ENCODE data around the gene KRTAP5-1. TPM values are rescaled to one million over a fixed set of nuclear protein-coding genes. Genes with fewer than 3 reads are reported as not detected.

Gene KRTAP5-1
- total RNA-seq, 4 donors from 2014 or later, result not detected

- ATAC-seq, result no peak
- no peaks in the 10 kb centered on the region for H3K27me3 ChIP-seq
- in situ Hi-C loops (cut with MboI; ENCODE audit: low sequenced_read_pairs in 4 of 4) (no loop called here), intact Hi-C loops (cut with DNase I; ENCODE audit: low total_unique reads) (loop anchor here (5.0 kb wide), 1 partner anchor 261 kb away; no protein-coding TSS in a partner anchor)
- H3K9me3 ChIP-seq, result no peaks in the 10 kb centered on the region
- DNase-seq, result no peak
- H3K4me3 ChIP-seq, result peak overlapping the region; percentile 59 to 83 (median 67)
- peaks cover 5 to 46% of the 10 kb centered on the region in 2 donors for H3K4me1 ChIP-seq
- TF ChIP-seq CTCF (IDR thresholded peaks at IDR 0.05 in 4 of 5, conservative IDR thresholded peaks at IDR 0.05 in 1 of 5) (no peak), POLR2A (IDR thresholded peaks at IDR 0.05) (no peak)
- peak overlapping the region; percentile 84 to 89 (median 87) for H3K27ac ChIP-seq
- no peaks in the 10 kb centered on the region for H3K36me3 ChIP-seq
Measured at GRCh38 chr11:1573077-1573902, 11.8 kb downstream of the KRTAP5-1 start.

GRCh38 chr11:1572197-1573076 lies 12.6 kb downstream of the KRTAP5-1 start, which contains the start of gene DUSP8:
DUSP8 (minus strand) TSS chr11:1572271; CDS start chr11:1565826, 6,445 bp downstream.
- H3K4me3 ChIP-seq, result peak within 1 kb of the TSS; percentile 59 to 83 (median 68)
- peaks cover 5 to 54% of the 10 kb centered on the region in 2 donors for H3K4me1 ChIP-seq
- in situ Hi-C loops (cut with MboI; ENCODE audit: low sequenced_read_pairs in 4 of 4) (no loop called here), intact Hi-C loops (cut with DNase I; ENCODE audit: low total_unique reads) (loop anchor here (1.0 to 5.0 kb wide), 2 partner anchors 13 to 260 kb away; no protein-coding TSS in a partner anchor)
- H3K27me3 ChIP-seq, result no peaks in the 10 kb centered on the region
- peak within 1 kb of the TSS; percentile 85 to 91 (median 88) for H3K27ac ChIP-seq
- peak; percentile 76 to 81 for ATAC-seq
- no peaks in the 10 kb centered on the region for H3K9me3 ChIP-seq
- TF ChIP-seq CTCF (IDR thresholded peaks at IDR 0.05 in 4 of 5, conservative IDR thresholded peaks at IDR 0.05 in 1 of 5) (no peak), POLR2A (IDR thresholded peaks at IDR 0.05) (peak; percentile 78 to 86)
- peak; percentile 86 to 89 for DNase-seq
- H3K36me3 ChIP-seq, result no peaks in the 10 kb centered on the region

- H3K36me3 ChIP-seq, result no peaks in the 10 kb centered on the region
- peaks cover 5 to 61% of the 10 kb centered on the region in 2 donors for H3K4me1 ChIP-seq
- peak overlapping the region; percentile 74 to 91 (median 84) for H3K27ac ChIP-seq
- no peaks in the 10 kb centered on the region for H3K9me3 ChIP-seq
- TF ChIP-seq CTCF (IDR thresholded peaks at IDR 0.05 in 4 of 5, conservative IDR thresholded peaks at IDR 0.05 in 1 of 5), result no peak
- no peak for TF ChIP-seq POLR2A (IDR thresholded peaks at IDR 0.05)
- no peaks in the 10 kb centered on the region for H3K27me3 ChIP-seq
- no peak for DNase-seq
- in situ Hi-C loops (cut with MboI; ENCODE audit: low sequenced_read_pairs in 4 of 4), result no loop called here
- peak overlapping the region; percentile 54 to 79 (median 62) for H3K4me3 ChIP-seq
- intact Hi-C loops (cut with DNase I; ENCODE audit: low total_unique reads), result loop anchor here (1.0 to 5.0 kb wide), 2 partner anchors 12 to 259 kb away; no protein-coding TSS in a partner anchor
- peak; percentile 13 to 28 for ATAC-seq
Measured at GRCh38 chr11:1571760-1572196, 13.3 kb downstream of the KRTAP5-1 start.

- no peaks in the 10 kb centered on the region for H3K36me3 ChIP-seq
- no peaks in the 10 kb centered on the region for H3K27me3 ChIP-seq
- intact Hi-C loops (cut with DNase I; ENCODE audit: low total_unique reads), result loop anchor here (5.0 kb wide), 1 partner anchor 259 kb away; no protein-coding TSS in a partner anchor
- in situ Hi-C loops (cut with MboI; ENCODE audit: low sequenced_read_pairs in 4 of 4), result no loop called here
- no peaks in the 10 kb centered on the region for H3K9me3 ChIP-seq
- ATAC-seq (no peak), DNase-seq (no peak)
- H3K4me3 ChIP-seq, result peak overlapping the region; percentile 54 to 79 (median 62)
- H3K4me1 ChIP-seq, result peaks cover 5 to 67% of the 10 kb centered on the region in 2 donors
- peak overlapping the region; percentile 74 to 91 (median 84) for H3K27ac ChIP-seq
- no peak for TF ChIP-seq POLR2A (IDR thresholded peaks at IDR 0.05)
- TF ChIP-seq CTCF (IDR thresholded peaks at IDR 0.05 in 4 of 5, conservative IDR thresholded peaks at IDR 0.05 in 1 of 5), result no peak
Measured at GRCh38 chr11:1570896-1571759, 14.0 kb downstream of the KRTAP5-1 start.
